ENCODE measurements around the gene AQP10. TPM values are rescaled to one million over a fixed set of nuclear protein-coding genes. Genes with fewer than 3 reads are reported as not detected.
"Not testable (repeated sequence)": the region's sequence is repeated elsewhere in the genome, so short reads cannot be mapped to it uniquely, and the experiment has no call there.

The AQP10 gene
- total RNA-seq, 4 donors from 2014 or later, result not detected

- Histone ChIP-seq H3K36me3 (no peaks in the 10 kb centered on the region), H3K27ac (replicated peaks in 1 of 4) (no peak overlapping the region), H3K9me3 (no peaks in the 10 kb centered on the region), H3K4me1 (no peaks in the 10 kb centered on the region), H3K27me3 (no peaks in the 10 kb centered on the region), H3K4me3 (no peak overlapping the region)
- TF ChIP-seq POLR2AphosphoS5 (IDR thresholded peaks at IDR 0.05) (no peak), POLR2A (IDR thresholded peaks at IDR 0.05; ENCODE audit: low read depth) (no peak), EP300 (IDR thresholded peaks at IDR 0.05) (no peak)
- TF ChIP-seq, protein P1, sequence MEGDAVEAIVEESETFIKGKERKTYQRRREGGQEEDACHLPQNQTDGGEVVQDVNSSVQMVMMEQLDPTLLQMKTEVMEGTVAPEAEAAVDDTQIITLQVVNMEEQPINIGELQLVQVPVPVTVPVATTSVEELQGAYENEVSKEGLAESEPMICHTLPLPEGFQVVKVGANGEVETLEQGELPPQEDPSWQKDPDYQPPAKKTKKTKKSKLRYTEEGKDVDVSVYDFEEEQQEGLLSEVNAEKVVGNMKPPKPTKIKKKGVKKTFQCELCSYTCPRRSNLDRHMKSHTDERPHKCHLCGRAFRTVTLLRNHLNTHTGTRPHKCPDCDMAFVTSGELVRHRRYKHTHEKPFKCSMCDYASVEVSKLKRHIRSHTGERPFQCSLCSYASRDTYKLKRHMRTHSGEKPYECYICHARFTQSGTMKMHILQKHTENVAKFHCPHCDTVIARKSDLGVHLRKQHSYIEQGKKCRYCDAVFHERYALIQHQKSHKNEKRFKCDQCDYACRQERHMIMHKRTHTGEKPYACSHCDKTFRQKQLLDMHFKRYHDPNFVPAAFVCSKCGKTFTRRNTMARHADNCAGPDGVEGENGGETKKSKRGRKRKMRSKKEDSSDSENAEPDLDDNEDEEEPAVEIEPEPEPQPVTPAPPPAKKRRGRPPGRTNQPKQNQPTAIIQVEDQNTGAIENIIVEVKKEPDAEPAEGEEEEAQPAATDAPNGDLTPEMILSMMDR (IDR thresholded peaks at IDR 0.05), result no peak
- intact Hi-C loops (cut with DNase I), result no loop called here
- WGBS, result 79% methylated on average over 4 of the region's 4 CpGs
- DNase-seq (ENCODE audit: extremely low spot score), result no peak
Measured at GRCh38 chr1:154318386-154318785, 2.5 kb upstream of the AQP10 start.

- not testable (repeated sequence) for H3K4me3 ChIP-seq; H3K27me3 ChIP-seq; DNase-seq (ENCODE audit: extremely low spot score); H3K27ac ChIP-seq (replicated peaks in 1 of 4); H3K9me3 ChIP-seq; H3K36me3 ChIP-seq
- H3K4me1 ChIP-seq, result peaks cover 10 to 21% (median 17%) of the 10 kb centered on the region in 4 donors
- intact Hi-C loops (cut with DNase I), result loop anchor here (5.0 kb wide), 1 partner anchor 49 kb away; the partner anchor contains the start of gene HAX1
Measured at GRCh38 chr1:154321609-154321934, 679 bp downstream of the AQP10 start.

- WGBS, result 84% methylated on average over 7 of the region's 7 CpGs
- no peaks in the 10 kb centered on the region for H3K27me3 ChIP-seq
- intact Hi-C loops (cut with DNase I), result loop anchor here (5.0 kb wide), 1 partner anchor 51 kb away; the partner anchor contains the start of gene HAX1
- no peaks in the 10 kb centered on the region for H3K36me3 ChIP-seq
- H3K9me3 ChIP-seq, result no peaks in the 10 kb centered on the region
- TF ChIP-seq POLR2A (IDR thresholded peaks at IDR 0.05; ENCODE audit: low read depth) (no peak), POLR2AphosphoS5 (IDR thresholded peaks at IDR 0.05) (no peak), EP300 (IDR thresholded peaks at IDR 0.05) (no peak)
- TF ChIP-seq, protein P1 (IDR thresholded peaks at IDR 0.05), result no peak
- no peak overlapping the region for H3K4me3 ChIP-seq
- DNase-seq (ENCODE audit: extremely low spot score), result no peak
- peak overlapping the region in 1 of 4 donors; percentile 99 for H3K27ac ChIP-seq (replicated peaks in 1 of 4)
- peaks cover 29 to 39% (median 36%) of the 10 kb centered on the region in 4 donors for H3K4me1 ChIP-seq
Measured at GRCh38 chr1:154323493-154323892, 2.6 kb downstream of the AQP10 start.

DNA sequence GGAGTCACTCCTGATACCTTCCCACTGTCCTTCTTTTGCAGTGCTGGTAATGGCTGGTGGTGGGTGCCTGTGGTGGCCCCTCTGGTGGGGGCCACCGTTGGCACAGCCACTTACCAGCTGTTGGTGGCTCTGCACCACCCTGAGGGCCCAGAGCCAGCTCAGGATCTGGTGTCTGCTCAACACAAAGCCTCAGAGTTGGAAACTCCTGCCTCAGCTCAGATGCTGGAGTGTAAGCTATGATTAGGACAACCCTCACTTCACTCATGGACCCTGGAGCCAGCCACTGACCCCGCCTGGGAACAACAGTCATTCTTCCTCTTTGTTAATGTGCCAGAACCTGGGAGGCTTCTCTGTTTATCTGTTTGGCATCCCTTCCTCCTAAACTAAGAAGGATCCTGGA is 3.3 kb downstream of the AQP10 start:
- peak overlapping the region; percentile 88 to 99 (median 96) for H3K4me3 ChIP-seq
- intact Hi-C loops (cut with DNase I), result loop anchor here (5.0 kb wide), 1 partner anchor 52 kb away; the partner anchor contains the start of gene HAX1
- H3K27me3 ChIP-seq, result no peaks in the 10 kb centered on the region
- peaks cover 34 to 45% (median 43%) of the 10 kb centered on the region in 4 donors for H3K4me1 ChIP-seq
- no peaks in the 10 kb centered on the region for H3K9me3 ChIP-seq
- H3K27ac ChIP-seq (replicated peaks in 1 of 4), result peak overlapping the region; percentile 99 to 100 (median 99)
- H3K36me3 ChIP-seq, result no peaks in the 10 kb centered on the region
- WGBS, result 100% methylated on average over 1 of the region's 2 CpGs
- no peak for DNase-seq (ENCODE audit: extremely low spot score)
- TF ChIP-seq EP300 (IDR thresholded peaks at IDR 0.05) (no peak), POLR2A (IDR thresholded peaks at IDR 0.05; ENCODE audit: low read depth) (no peak), POLR2AphosphoS5 (IDR thresholded peaks at IDR 0.05) (no peak)
- TF ChIP-seq, protein P1 (IDR thresholded peaks at IDR 0.05), result no peak

- no peak for TF ChIP-seq EP300 (IDR thresholded peaks at IDR 0.05)
- TF ChIP-seq, protein P1 (IDR thresholded peaks at IDR 0.05), result peak; percentile 91 to 98 (median 96)
- TF ChIP-seq POLR2AphosphoS5 (IDR thresholded peaks at IDR 0.05), result peak; percentile 71 to 72
- no peak for TF ChIP-seq POLR2A (IDR thresholded peaks at IDR 0.05; ENCODE audit: low read depth)
Measured at GRCh38 chr1:154324669-154325582, 4.0 kb downstream of the AQP10 start, which contains the start of gene ATP8B2. ATP8B2 (plus strand) TSS chr1:154325525; CDS start chr1:154328142, 2,617 bp downstream.

More at GRCh38 chr1:154324669-154325582, 4.0 kb downstream of the AQP10 start, which contains the start of gene ATP8B2:
- under 1% methylated on average over 35 of the region's 56 CpGs for WGBS
- H3K9me3 ChIP-seq, result no peaks in the 10 kb centered on the region
- H3K4me3 ChIP-seq, result peak within 1 kb of the TSS; percentile 88 to 99 (median 96)
- H3K27me3 ChIP-seq, result no peaks in the 10 kb centered on the region
- peak within 1 kb of the TSS; percentile 99 to 100 (median 99) for H3K27ac ChIP-seq (replicated peaks in 1 of 4)
- H3K4me1 ChIP-seq, result peaks cover 34 to 52% (median 50%) of the 10 kb centered on the region in 4 donors
- intact Hi-C loops (cut with DNase I), result loop anchor here (5.0 kb wide), 1 partner anchor 53 kb away; the partner anchor contains the start of gene HAX1
- no peaks in the 10 kb centered on the region for H3K36me3 ChIP-seq
- peak; percentile 95 for DNase-seq (ENCODE audit: extremely low spot score)

Data from esophagus muscularis mucosa (tissue), 4 donors.